HUES48 (cell line): Measurements from ENCODE around the gene SFMBT1.

ENCODE experiments used
- H3K27ac ChIP-seq: one replicate; pipeline ENCODE4 v1.7.0; 2013; ENCODE audit warnings: low read depth, low read length, inconsistent platforms
- H3K27me3 ChIP-seq: 2 replicates; pipeline ENCODE4 v1.6.1; 2013; ENCODE audit warnings: mild to moderate bottlenecking, low read length; ENCODE audit not compliant: control insufficient read depth, insufficient read depth
- H3K36me3 ChIP-seq: 2 replicates; pipeline ENCODE4 v1.6.1; 2013; ENCODE audit warnings: low read length; ENCODE audit not compliant: control insufficient read depth, insufficient read depth
- H3K4me1 ChIP-seq: 2 replicates; pipeline ENCODE4 v1.6.1; 2013; ENCODE audit warnings: mild to moderate bottlenecking, low read length; ENCODE audit not compliant: control insufficient read depth, insufficient read depth
- H3K4me3 ChIP-seq: 2 replicates; pipeline ENCODE4 v1.5.1; 2013; ENCODE audit warnings: mild to moderate bottlenecking, low read depth, low read length
- H3K9ac ChIP-seq: 2 replicates; pipeline ENCODE4 v1.6.1; 2013; ENCODE audit warnings: mild to moderate bottlenecking, low read depth, low read length, moderate library complexity
- H3K9me3 ChIP-seq: 2 replicates; pipeline ENCODE4 v1.6.1; 2013; ENCODE audit warnings: low read length; ENCODE audit not compliant: control insufficient read depth, insufficient read depth

The SFMBT1 gene

GRCh38 chr3:52934630-52935530 is 111.0 kb downstream of the SFMBT1 start:
- H3K4me1 ChIP-seq, result no peaks in the 10 kb centered on the region
- no peak overlapping the region for H3K27ac ChIP-seq
- H3K36me3 ChIP-seq, result no peaks in the 10 kb centered on the region

DNA sequence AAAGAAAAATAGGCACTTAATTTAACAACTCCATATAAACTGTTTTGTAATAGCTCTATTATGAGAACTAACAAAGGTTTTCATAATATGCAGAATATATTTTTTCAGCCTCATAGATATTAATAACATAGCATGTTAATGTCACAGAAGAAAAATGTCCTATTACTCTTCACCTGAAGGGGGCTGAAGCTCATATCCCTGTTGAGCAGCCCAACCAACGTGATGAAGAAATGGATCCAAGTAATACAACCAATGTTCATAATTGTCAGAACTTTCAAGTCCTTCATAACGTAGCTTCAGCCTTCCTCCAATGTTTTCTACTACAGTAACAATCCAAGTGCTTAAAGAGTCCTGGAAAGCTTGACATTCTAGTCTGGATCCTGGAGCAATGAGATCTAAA is 114.0 kb downstream of the SFMBT1 start:
- Histone ChIP-seq H3K36me3 (peaks cover 10% of the 10 kb centered on the region; the same call in 1 of the 2 replicates), H3K9ac (no peak overlapping the region), H3K4me1 (no peaks in the 10 kb centered on the region)

More at GRCh38 chr3:52934630-52935530, 111.0 kb downstream of the SFMBT1 start:
- Histone ChIP-seq H3K9ac (no peak overlapping the region), H3K27me3 (no peaks in the 10 kb centered on the region), H3K9me3 (no peaks in the 10 kb centered on the region), H3K4me3 (no peak overlapping the region)

GRCh38 chr3:52931328-52931727 is 114.5 kb downstream of the SFMBT1 start:
- no peaks in the 10 kb centered on the region for H3K4me1 ChIP-seq
- H3K27me3 ChIP-seq, result no peaks in the 10 kb centered on the region
- peaks cover 12% of the 10 kb centered on the region; the same call in 1 of the 2 replicates for H3K36me3 ChIP-seq
- no peak overlapping the region for H3K27ac ChIP-seq
- H3K9me3 ChIP-seq, result no peaks in the 10 kb centered on the region
- H3K4me3 ChIP-seq, result no peak overlapping the region
- H3K9ac ChIP-seq, result no peak overlapping the region

More for the DNA sequence above, 114.0 kb downstream of the SFMBT1 start:
- Histone ChIP-seq H3K27me3 (no peaks in the 10 kb centered on the region), H3K27ac (no peak overlapping the region), H3K9me3 (no peaks in the 10 kb centered on the region), H3K4me3 (no peak overlapping the region)

DNA sequence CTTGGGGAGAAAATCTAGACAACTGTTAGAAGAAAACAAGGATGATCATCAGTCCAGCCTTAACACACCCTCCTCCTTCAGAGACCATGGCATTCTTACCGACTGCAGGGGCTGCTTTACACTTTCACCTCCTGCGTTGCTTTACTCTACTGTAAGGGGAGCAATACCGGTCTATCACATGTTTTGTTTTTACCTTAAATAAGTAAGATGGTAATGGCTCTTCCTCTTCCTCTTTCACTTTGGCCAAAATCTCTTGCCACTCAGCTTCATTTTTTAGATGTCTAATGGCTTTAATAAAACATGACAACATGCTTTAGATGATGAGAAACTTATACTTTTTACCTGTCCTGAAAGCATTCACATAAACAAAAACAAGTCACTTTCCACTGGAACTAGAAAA is 115.1 kb downstream of the SFMBT1 start:
- no peak overlapping the region for H3K27ac ChIP-seq
- no peak overlapping the region for H3K4me3 ChIP-seq
- no peak overlapping the region for H3K9ac ChIP-seq
- no peaks in the 10 kb centered on the region for H3K9me3 ChIP-seq
- no peaks in the 10 kb centered on the region for H3K27me3 ChIP-seq
- no peaks in the 10 kb centered on the region for H3K4me1 ChIP-seq
- H3K36me3 ChIP-seq, result peaks cover 12% of the 10 kb centered on the region; the same call in 1 of the 2 replicates

- Histone ChIP-seq H3K9ac (no peak overlapping the region), H3K36me3 (peaks cover 23% of the 10 kb centered on the region; the same call in 1 of the 2 replicates), H3K4me1 (no peaks in the 10 kb centered on the region), H3K4me3 (no peak overlapping the region), H3K9me3 (no peaks in the 10 kb centered on the region), H3K27ac (no peak overlapping the region), H3K27me3 (no peaks in the 10 kb centered on the region)
Observed at GRCh38 chr3:52926554-52926953, 119.3 kb downstream of the SFMBT1 start.

DNA sequence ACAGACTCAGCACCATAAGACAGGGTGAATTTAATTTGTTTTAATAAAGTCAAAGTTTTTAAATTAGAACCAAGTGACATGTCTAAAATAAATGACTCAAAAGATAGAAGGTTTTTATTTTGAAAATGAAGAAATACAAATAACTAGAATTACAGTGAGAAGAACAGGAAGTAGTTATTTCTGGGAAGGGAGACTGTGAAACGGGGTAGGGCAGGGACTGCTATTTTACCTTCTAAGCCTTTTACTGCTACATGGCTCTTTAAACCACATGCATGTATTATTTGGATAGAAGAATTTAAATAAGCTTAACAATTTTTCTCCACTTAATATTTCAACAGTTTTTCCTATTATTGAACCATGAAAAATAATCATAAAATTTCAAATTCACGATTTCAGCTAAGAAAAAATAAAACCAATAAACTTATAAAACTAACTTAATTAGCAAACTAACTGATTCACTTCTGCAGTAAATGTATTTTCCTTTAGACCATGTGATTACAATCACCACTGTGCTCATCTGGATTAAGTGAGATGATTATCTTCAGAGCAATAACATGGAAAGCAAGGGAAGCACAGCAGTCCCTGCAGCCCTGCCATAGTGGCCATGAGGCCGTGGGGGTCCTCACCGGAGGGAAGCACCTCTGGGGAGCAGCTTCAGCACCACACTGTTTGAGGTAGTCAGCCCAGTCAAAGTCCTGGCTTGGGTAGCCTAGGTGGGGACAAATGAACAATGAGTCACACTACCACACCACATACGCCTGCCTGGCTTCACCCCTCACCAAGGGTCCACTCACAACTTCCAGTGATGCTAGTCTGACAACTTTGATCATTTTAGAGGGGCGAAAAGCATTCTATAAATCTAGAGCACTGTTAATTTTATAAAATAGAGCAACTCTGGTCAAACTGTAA is 120.2 kb downstream of the SFMBT1 start:
- H3K4me1 ChIP-seq, result no peaks in the 10 kb centered on the region
- H3K27ac ChIP-seq, result no peak overlapping the region
- no peak overlapping the region for H3K9ac ChIP-seq
- no peak overlapping the region for H3K4me3 ChIP-seq
- H3K9me3 ChIP-seq, result no peaks in the 10 kb centered on the region
- no peaks in the 10 kb centered on the region for H3K27me3 ChIP-seq
- peaks cover 31% of the 10 kb centered on the region for H3K36me3 ChIP-seq

- Histone ChIP-seq H3K4me1 (no peaks in the 10 kb centered on the region), H3K9ac (no peak overlapping the region), H3K27me3 (no peaks in the 10 kb centered on the region), H3K9me3 (no peaks in the 10 kb centered on the region), H3K36me3 (peaks cover 47% of the 10 kb centered on the region), H3K4me3 (no peak overlapping the region), H3K27ac (no peak overlapping the region)
Observed at GRCh38 chr3:52923963-52924362, 121.9 kb downstream of the SFMBT1 start.

DNA sequence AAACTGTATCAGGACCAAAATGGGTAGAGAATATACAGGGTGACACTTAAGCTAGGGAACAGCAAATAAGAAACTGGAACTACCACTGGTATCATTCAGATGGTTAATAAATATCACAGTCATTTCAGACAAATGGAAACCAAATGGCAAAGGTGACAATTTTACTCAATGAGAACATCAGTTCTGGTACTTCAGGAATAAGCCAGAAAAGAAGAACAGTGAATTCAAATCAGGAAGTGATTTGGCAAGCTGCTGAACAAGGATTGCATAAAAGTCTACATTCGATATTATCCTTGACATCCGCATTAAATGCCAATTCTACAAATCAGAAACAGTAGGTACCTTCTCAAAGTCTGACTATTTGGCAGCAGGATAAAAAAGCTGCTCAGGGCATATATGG is 125.0 kb downstream of the SFMBT1 start:
- H3K9ac ChIP-seq, result no peak overlapping the region
- H3K4me1 ChIP-seq, result no peaks in the 10 kb centered on the region
- H3K36me3 ChIP-seq, result peaks cover 46% of the 10 kb centered on the region
- no peak overlapping the region for H3K4me3 ChIP-seq
- H3K9me3 ChIP-seq, result no peaks in the 10 kb centered on the region
- H3K27ac ChIP-seq, result no peak overlapping the region
- H3K27me3 ChIP-seq, result no peaks in the 10 kb centered on the region

GRCh38 chr3:52917044-52917443 is 128.8 kb downstream of the SFMBT1 start:
- H3K27ac ChIP-seq, result no peak overlapping the region
- H3K36me3 ChIP-seq, result peaks cover 66% of the 10 kb centered on the region
- H3K4me3 ChIP-seq, result no peak overlapping the region
- no peaks in the 10 kb centered on the region for H3K27me3 ChIP-seq
- no peak overlapping the region for H3K9ac ChIP-seq
- no peaks in the 10 kb centered on the region for H3K9me3 ChIP-seq
- no peaks in the 10 kb centered on the region for H3K4me1 ChIP-seq

GRCh38 chr3:52915294-52915693 is 130.6 kb downstream of the SFMBT1 start:
- Histone ChIP-seq H3K9me3 (no peaks in the 10 kb centered on the region), H3K27me3 (no peaks in the 10 kb centered on the region), H3K36me3 (peaks cover 59% of the 10 kb centered on the region), H3K4me1 (no peaks in the 10 kb centered on the region), H3K9ac (no peak overlapping the region), H3K4me3 (no peak overlapping the region), H3K27ac (no peak overlapping the region)
